HTR-8/SVneo (cell line): ENCODE measurements around the gene THADA.
"Not testable (repeated sequence)": the region's sequence is repeated elsewhere in the genome, so short reads cannot be mapped to it uniquely, and the experiment has no call there.

ENCODE experiments used
- DNase-seq: peaks from one replicate; pipeline ENCODE4 v3.0.0; 2011; ENCODE audit warnings: low spot score, mixed read lengths; ENCODE audit not compliant: insufficient read length
- FAIRE-seq: peaks from 2 replicates; lab custom pipeline; 2011; peaks lifted over from hg19 to GRCh38; lab: Jason Lieb, UNC

THADA gene

DNA sequence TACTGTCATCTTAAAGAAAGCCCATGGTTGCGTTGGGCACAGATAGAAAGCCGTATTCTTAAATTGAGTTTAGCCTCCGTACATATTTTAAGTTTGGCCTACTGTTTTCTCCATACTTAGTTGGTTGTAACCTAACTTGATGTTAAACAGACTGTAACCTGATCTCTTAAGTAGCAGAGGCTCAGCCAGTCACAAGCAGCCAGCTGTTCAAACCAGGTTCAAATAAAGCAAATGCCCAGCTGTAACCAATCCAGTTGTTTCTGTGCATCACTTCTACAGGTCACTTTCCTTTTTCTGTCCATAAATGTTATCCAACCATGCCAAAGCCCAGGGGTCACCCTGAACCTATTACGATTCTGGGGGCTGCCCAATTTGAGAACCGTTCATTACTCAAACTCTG lies 10.0 kb upstream of the THADA start:
- FAIRE-seq: no peak
- DNase-seq: no peak

DNA sequence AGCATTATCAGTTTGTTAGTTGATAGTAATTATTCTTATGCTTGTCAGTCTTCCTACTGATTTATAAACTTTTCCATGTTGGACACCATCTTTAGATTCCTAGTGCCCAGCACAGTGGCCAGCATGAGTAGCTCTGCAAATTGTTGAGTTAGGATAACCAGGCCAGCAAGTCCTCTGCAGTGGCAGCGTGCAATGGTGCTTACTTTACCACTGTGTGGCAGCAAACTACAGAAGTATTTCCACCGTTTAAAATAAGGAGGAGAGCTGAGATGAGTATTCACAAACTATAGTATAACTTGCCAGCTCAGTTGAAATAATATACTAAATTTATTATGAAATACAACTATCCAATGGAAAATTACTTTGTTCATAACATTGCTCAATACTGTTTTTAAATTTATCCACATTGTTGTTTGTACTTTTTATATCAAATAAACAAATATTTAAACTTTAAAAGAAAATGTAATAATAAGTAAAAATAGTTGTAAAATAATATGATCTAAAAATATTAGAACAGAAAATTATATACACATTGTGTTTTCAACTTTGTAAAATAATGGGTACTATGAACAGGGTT lies 9.3 kb upstream of the THADA start:
- FAIRE-seq (no peak), DNase-seq (peak; percentile 70)

DNA sequence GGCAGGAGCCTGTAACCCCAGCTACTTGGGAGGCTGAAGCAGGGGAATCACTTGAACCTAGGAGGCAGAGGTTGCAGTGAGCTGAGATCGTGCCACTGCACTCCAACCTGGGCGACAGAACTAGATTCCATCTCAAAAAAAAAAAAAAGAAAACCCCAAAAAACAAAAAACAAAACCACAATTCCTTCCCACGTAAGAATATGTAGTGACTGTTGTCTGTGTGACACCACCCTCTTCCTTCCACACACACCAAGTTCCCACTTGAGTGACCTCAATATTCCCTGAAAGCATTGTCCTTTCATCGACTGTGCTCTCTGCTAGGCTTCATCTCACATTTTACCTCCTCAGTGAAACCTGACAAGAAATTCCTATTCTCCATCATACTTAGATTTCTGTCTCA lies 8.8 kb upstream of the THADA start:
- FAIRE-seq (no peak), DNase-seq (no peak)

DNA sequence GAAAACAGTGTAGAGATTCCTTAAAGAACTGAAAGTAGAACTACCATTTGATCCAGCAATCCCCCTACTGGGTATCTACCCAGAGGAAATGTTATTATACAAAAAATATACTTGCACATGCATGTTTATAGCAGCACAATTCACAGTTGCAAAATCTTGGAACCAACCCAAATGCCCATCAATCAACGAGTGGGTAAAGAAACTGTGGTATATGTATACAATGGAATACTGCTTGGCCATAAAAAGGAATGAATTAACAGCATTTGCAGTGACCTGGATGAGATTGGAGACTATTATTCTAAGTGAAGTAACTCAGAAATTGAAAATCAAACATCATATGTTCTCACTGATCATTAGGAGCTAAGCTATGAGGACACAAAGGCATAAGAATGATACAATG lies 4.8 kb upstream of the THADA start:
- DNase-seq, FAIRE-seq: not testable (repeated sequence)

DNA sequence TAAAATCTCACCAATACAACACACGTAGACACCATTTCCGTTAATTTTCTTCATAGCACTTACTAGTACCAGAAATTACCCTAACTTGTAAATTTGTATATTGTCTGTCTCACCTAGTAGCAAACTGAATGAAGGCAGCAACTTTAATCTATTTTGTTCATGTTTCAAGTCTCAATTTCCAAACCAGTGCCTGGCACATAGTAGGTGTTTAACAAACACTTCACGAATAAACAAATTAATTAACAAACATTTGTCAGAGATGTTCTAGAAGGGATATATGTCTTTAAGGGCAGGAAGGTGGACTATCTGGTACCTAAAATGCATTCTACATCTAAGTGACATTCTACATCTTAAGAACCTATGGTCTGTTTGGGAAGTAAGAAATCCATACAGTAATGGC lies 963 bp downstream of the THADA start:
- DNase-seq (no peak), FAIRE-seq (no peak)

DNA sequence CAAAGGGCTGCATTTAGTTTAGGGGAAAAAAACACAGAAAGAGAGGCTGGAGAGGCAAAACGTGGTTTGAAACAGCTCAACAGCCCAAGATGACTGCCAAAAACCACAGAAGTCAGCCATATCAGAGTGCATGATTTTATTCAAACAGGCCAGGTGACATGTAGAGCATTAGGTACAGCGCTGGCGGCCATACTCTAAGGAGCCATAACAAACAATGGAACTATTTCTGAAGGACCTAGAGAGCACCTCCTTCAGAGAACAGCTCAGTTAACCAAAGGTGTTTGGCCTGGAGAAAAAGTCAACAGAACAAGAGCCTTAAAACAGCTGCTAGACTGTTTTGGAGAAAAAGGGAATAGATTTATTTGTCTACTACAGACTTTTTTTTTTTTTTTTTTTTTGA lies 2.6 kb downstream of the THADA start:
- no peak for FAIRE-seq
- no peak for DNase-seq

DNA sequence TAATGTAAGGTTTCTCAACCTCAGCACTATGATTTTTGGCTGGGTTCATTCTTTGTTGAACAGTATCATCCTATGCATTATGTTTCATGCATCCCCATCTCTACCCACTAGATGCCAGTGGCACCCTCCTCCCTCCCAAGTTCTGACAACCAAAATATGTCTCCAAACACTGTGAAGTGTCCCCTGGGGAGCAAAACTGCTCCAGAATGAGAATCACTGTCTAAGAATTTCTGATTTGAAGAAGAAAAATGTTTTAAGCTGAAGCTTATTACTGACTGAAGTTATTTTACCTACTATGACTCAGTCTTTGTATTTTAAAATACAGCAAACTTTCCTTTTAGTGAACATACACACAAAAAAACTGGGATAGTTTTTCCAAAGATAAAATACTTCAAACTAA lies 3.4 kb downstream of the THADA start:
- no peak for DNase-seq
- no peak for FAIRE-seq

DNA sequence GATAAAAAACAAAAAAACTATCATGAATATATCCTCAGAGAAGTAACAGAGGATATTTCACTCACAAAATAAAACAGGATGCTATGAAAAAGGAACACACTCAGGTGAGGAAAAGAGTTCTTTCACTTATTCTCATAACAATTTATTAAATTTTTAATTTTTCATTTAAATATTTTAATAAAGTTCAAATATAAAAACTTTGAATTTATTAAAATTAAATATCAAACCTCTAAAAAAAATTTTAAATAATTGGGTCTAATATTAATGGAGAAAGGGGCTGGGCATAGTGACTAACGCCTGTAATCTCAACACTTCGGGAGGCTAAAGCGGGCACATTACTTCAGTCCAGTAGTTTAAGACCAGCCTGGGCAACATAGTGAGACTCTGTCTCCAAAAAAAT lies 10.1 kb downstream of the THADA start:
- FAIRE-seq (no peak), DNase-seq (no peak)

DNA sequence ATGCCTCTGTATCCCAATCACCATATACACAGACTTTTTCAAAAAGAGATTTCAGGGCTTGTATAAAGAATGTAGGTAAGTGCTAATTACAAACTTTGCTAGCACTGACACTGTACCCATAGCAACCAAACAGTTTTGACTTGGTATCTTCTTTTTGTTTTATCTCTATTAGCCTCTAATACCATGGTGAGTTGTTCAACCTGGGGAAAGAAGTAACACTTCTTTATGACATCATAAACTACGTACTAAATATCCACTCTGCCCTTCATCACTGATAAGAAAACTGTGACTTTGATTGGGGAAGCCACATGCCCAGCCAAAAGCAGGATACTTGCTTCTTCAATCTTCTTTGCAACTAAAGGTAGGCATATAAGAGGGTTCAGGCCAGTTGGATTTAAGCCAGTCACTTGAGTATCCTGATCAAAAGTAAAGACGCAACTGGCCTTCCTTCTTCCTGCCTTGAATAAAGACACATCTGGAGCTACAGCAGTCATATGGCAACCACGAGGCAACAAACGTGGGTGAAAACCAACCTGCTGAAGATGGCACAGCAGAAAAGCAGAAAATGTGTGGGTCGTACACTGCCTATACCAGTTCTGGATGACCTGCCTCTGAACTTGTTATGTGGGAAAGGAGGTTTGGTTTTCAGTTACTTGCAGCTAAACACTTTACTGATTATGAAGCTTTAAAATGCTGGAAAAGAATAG lies 16.4 kb downstream of the THADA start:
- FAIRE-seq (no peak), DNase-seq (no peak)

DNA sequence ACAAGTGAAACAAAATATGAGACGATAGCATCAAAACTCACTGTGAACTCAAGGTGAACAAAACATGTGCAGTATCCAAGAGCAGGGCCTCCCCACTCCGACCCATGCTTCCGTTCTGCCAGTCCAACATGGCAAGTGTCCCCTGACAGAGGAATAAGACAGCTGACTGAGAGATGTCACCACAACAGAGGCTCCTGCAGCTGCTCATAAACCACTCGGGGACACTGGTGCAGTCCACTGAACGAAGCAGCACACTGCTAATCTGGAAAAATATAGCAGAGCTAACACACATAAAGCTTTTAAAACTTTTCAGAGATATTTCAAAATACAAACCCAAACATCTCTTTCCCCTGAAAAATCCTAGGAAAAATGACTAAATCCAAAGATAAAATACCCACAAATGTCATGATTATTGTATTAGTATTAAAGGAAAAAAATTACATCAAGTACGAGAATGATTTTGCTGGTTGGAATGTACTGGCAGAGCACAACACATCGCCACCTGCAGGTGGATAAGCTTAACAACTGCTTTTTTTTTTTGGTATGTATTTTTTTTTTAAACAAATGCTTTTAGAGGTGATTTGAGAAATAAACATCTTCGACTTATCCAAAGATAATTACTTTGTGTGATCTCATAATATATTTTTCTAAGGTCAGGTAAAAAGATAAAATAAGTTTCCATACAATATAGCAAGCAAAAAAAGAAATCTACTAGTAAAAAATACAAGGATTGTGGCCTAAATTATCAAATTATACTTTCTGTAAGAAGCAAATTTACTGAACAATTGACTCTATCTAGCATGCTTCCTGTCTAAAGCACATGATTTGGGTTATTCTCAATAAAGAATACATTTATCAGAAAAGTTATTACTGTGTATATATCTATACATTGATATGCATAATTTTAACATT lies 18.6 kb downstream of the THADA start:
- peak; percentile 56 for DNase-seq
- no peak for FAIRE-seq

DNA sequence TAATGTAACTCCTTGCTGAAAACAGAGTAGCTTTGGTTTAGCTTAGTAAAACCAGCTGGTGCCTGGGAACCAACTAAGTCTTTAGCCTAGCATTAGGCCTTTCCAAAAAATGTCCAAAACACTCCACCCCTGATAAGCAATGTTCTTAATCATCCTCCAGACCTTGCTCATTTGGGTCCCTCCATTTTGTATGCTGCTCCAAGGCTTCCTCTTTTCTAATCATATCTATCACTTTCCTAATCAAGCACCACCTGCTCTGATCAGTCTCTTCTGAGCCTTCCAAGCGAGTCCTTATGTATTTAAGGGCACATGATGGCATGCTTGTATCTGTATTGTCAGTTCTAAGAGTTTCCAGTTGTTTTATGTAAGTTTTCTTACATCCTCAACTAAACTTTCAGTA lies 23.6 kb downstream of the THADA start:
- no peak for FAIRE-seq

DNA sequence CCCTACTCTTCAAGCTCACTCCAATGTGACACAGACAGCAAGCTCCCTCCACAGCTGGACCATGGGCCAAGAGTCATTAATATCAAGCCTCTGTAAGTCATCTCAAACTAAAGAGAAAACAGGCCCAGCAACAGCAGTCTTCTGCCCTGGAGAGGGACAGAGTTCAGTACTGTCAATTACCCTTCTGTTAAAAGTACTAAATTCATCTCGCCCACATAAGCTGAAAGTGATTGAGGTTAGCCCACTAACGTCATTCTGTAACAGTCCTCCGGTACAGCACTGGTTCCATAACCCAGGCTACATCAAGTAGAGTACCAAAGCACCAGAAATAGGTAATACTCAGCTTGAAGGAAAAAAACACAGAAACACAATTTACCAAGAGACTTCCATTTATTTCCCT lies 25.9 kb downstream of the THADA start:
- FAIRE-seq: no peak
- no peak for DNase-seq

More for the DNA sequence above, 23.6 kb downstream of the THADA start:
- no peak for DNase-seq

DNA sequence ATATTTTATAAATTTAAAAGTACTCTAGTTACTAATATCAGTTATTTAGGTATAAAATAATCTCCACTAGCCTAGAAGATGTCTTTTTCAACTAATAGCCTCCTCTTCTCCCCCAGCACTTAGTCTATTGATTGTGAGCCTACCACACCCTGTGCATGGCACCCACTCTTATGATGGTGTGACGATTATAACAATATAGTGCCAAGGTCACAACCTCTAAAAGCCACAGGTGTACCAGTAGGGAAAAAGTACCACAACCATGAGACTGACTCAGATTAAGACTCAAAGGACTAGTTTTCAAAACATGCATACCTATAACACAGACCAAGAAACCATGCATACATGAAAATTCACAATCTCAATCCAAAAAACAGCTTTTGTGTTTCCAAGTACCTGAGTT lies 27.6 kb downstream of the THADA start:
- FAIRE-seq (no peak), DNase-seq (no peak)

DNA sequence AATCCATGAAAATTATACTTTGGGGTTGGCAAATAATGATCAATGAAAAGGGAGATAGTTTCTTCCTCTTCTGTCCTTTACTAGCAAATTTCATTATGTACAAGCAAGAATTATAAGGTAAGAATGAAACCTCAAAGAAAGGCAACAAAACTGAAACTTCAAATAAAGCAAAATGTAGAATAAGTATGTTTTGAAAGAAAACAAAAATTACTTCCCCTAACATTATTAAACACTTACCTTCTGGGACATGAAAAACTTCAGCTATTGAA lies 29.4 kb downstream of the THADA start:
- DNase-seq: no peak
- no peak for FAIRE-seq

DNA sequence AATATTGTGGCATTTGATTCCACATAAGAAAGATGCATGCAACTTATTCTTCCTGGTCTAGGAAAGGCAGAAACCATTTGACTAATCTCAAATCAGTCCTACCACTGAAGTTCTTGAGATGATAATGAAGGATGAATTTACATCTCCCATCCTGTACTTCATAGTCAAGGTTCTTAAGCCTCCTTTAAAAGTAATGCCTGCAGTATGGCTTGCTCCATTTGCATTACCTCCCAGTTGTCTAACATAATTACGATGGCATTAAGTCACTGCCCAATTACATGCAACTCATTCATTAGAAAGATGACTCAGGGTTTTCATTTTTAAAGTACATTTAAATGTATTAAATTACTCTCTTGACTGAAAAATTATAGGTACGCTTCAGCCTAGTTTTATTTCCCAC lies 32.2 kb downstream of the THADA start:
- FAIRE-seq (no peak), DNase-seq (no peak)

DNA sequence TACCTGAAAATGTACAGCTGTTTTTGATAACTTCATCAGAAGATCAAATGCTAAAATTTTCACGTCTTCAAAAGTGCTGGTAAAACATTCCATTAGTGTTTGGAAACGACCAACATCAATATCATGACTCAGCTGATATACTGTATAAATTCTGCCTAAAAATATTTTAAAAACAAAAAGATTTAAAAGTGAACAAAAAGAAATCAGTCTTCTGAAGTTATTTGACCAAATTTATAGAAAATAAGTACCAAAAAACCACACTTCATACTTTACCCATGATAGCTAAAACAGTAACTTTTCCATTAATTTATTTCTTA lies 35.6 kb downstream of the THADA start:
- DNase-seq (no peak), FAIRE-seq (no peak)

DNA sequence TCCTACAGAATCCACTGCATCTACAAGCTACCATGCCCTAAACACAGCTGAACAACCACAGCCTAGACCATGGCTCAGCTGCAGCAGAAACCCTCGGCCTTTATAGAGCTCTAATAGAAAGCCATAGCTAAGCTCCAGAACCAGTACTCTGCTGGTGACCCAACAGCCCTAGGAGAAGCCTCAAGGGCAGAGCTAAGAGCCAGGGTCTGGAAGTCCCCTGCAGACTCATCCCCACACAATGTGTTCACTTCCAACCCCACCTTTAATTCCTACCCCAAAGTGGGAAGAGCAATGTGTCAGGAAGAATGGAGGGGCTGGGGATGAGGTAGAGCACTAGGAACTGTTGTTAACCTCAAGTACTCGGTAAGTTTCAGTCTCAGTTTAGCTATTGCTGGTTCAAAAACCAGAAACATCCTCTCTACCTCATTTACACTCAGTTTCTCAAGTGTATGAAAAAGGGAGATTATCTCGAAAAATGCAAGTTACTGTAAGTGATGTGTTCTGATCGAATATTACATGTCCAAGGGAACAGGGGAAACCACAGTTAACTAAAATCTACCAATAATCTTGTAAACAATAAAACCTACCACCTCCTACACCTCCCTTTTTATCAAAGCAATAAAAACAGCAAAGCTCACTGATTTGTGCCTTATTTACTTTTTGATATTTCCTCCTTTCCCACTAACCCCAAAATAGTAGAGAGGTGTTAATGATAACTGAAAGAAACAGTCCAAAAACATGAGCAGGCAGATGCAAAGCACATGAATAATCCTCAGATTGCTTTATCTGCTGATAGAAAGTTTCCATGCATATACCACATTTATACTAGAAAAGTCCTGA lies 36.2 kb downstream of the THADA start:
- DNase-seq (no peak), FAIRE-seq (no peak)

DNA sequence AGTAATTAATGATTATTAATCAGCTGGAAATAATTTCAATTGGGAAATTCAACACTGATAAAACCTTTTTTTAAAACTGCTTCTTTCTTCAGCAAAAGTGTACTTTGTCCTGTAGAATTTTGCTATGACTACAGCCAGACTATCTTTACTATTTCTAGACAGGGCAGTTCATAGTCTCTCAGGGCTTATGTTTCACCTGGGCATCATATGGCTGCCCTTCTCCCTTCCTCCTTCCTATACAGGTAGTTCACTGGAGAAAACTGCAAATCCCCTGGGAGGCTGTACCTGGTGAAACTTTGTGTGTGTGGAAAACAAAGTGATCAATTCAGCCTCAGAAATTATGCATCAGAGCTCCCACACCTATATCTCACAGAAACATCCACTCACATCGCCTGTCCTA lies 38.6 kb downstream of the THADA start:
- DNase-seq (no peak), FAIRE-seq (no peak)

DNA sequence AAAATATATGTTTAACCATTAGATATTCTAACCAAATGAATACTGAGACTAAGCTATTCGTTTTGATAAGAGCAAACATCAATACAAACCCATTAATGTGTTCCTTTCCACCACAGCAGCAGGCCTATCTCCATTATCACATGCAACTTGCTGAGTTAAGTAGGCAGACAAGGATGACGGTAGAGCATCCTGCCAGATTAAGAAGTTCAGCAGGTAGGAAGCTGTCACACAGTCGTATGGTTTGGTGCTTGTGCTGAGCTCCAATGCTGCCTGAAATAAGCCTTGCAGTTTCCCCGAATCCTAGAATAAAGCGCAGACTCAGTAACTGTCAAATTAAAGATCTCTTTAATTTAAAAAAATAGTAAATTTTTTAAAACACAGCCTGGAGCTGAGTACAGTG lies 39.6 kb downstream of the THADA start:
- FAIRE-seq: no peak
- no peak for DNase-seq

DNA sequence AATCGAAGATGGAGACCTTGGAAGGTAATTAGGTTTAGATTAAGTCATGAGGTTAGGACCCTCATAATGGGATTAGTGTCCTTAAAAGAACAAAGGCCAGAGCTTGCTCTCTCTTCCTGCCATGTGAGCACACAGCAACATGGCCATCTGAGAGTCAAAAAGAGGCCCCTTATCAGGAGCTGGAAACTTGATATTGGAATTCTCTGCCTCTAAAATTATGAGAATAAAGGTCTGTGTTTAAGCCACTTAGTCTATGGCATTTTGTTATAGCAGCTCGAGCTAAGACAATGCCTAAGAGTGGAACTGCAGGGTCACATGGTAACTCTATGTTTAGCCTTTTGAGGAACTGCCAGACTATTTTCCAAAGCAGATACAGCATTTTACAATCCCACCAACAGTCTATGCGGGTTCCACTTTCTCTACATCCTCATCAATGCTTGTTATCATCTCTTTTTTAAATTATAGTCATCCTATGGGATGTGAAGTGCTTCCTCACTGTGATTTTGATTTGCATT lies 42.4 kb downstream of the THADA start:
- FAIRE-seq (no peak), DNase-seq (no peak)

DNA sequence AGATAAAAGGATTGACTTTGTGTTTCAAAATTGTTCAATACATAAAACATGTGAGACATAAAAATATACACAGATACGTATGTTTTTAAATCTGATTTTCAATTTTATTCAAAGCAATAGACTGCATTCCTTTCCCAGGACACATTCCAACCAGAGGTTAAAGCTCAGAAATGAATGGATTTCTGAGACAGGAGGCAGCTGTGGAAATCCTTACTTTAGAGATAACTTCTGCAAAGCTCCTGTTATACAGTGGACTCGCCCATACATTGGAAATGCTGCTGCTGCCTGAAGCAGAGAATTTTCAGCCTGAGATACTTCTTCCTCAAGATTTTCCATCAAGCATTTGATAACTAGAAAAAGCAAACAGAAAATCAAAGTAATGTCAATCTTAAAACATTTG lies 43.8 kb downstream of the THADA start:
- DNase-seq: no peak
- FAIRE-seq: no peak
